Measurements from ENCODE around the gene MYO18B.
"Not testable (repeated sequence)": the region's sequence is repeated elsewhere in the genome, so short reads cannot be mapped to it uniquely, and the experiment has no call there.

Gene MYO18B

GRCh38 chr22:25979968-25980367, 238.0 kb downstream of the MYO18B start:
- TF ChIP-seq, protein P1, sequence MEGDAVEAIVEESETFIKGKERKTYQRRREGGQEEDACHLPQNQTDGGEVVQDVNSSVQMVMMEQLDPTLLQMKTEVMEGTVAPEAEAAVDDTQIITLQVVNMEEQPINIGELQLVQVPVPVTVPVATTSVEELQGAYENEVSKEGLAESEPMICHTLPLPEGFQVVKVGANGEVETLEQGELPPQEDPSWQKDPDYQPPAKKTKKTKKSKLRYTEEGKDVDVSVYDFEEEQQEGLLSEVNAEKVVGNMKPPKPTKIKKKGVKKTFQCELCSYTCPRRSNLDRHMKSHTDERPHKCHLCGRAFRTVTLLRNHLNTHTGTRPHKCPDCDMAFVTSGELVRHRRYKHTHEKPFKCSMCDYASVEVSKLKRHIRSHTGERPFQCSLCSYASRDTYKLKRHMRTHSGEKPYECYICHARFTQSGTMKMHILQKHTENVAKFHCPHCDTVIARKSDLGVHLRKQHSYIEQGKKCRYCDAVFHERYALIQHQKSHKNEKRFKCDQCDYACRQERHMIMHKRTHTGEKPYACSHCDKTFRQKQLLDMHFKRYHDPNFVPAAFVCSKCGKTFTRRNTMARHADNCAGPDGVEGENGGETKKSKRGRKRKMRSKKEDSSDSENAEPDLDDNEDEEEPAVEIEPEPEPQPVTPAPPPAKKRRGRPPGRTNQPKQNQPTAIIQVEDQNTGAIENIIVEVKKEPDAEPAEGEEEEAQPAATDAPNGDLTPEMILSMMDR (IDR thresholded peaks at IDR 0.05; ENCODE audit: low read depth, low read length, missing control alignments), result no peak

GRCh38 chr22:25984911-25985310, 242.9 kb downstream of the MYO18B start:
- H3K4me3 ChIP-seq (ENCODE audit: low read depth, low read length); in situ Hi-C loops (cut with HindIII; ENCODE audit: low sequenced_read_pairs); DNase-seq (ENCODE audit: low read depth): not testable (repeated sequence)

More at GRCh38 chr22:25979968-25980367, 238.0 kb downstream of the MYO18B start:
- no peak for DNase-seq (ENCODE audit: low read depth)
- H3K4me3 ChIP-seq (ENCODE audit: low read depth, low read length), result no peak overlapping the region
- in situ Hi-C loops (cut with HindIII; ENCODE audit: low sequenced_read_pairs), result no loop called here

GRCh38 chr22:25987948-25988347, 246.0 kb downstream of the MYO18B start:
- no peak overlapping the region for H3K4me3 ChIP-seq (ENCODE audit: low read depth, low read length)
- in situ Hi-C loops (cut with HindIII; ENCODE audit: low sequenced_read_pairs), result no loop called here
- DNase-seq (ENCODE audit: low read depth), result no peak
- TF ChIP-seq, protein P1 (IDR thresholded peaks at IDR 0.05; ENCODE audit: low read depth, low read length, missing control alignments), result no peak

DNA sequence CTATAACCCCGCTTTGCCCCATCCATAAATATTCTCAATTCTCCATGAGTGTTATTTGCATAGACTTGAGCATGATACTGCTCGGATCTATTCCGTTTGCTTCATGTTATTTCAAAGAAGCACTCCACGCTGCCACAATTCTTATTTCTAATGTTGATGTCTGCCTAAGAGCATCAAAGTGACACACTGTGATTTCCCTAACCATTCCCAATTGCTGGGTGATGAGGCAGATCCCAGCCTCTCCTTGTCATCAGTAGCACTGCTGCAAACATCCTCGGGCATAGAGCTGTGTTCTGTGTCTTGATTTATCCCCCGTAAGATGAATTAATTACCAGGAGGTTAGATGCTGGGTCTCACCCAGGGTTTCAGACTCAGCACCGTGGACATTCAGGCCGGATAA, 249.0 kb downstream of the MYO18B start:
- in situ Hi-C loops (cut with HindIII; ENCODE audit: low sequenced_read_pairs), result no loop called here
- TF ChIP-seq, protein P1 (IDR thresholded peaks at IDR 0.05; ENCODE audit: low read depth, low read length, missing control alignments), result no peak
- H3K4me3 ChIP-seq (ENCODE audit: low read depth, low read length), result no peak overlapping the region
- no peak for DNase-seq (ENCODE audit: low read depth)

DNA sequence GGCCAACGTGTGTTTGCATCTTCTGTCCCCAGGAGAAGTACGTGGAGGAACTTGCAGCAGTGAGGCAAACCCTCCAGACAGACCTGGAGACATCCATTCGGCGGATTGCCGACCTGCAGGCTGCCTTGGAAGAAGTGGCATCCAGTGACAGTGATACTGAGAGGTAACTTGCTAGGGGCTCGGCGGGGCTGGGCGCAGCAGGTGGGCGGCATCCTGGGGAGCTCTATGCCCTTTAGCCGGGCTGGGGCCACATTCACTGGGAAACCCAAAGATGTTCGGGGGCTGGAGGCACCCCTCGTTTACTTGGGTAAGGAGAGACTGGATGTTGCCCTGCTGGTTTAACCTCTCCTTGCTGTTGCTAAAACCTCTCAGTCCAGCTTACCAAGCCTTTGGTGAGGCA, 250.3 kb downstream of the MYO18B start:
- H3K4me3 ChIP-seq (ENCODE audit: low read depth, low read length), result no peak overlapping the region
- TF ChIP-seq, protein P1 (IDR thresholded peaks at IDR 0.05; ENCODE audit: low read depth, low read length, missing control alignments), result no peak
- DNase-seq (ENCODE audit: low read depth), result no peak
- in situ Hi-C loops (cut with HindIII; ENCODE audit: low sequenced_read_pairs), result no loop called here

- no peak for DNase-seq (ENCODE audit: low read depth)
- in situ Hi-C loops (cut with HindIII; ENCODE audit: low sequenced_read_pairs), result no loop called here
- no peak overlapping the region for H3K4me3 ChIP-seq (ENCODE audit: low read depth, low read length)
- TF ChIP-seq, protein P1 (IDR thresholded peaks at IDR 0.05; ENCODE audit: low read depth, low read length, missing control alignments), result no peak
Measured at GRCh38 chr22:25996669-25997068, 254.7 kb downstream of the MYO18B start.

DNA sequence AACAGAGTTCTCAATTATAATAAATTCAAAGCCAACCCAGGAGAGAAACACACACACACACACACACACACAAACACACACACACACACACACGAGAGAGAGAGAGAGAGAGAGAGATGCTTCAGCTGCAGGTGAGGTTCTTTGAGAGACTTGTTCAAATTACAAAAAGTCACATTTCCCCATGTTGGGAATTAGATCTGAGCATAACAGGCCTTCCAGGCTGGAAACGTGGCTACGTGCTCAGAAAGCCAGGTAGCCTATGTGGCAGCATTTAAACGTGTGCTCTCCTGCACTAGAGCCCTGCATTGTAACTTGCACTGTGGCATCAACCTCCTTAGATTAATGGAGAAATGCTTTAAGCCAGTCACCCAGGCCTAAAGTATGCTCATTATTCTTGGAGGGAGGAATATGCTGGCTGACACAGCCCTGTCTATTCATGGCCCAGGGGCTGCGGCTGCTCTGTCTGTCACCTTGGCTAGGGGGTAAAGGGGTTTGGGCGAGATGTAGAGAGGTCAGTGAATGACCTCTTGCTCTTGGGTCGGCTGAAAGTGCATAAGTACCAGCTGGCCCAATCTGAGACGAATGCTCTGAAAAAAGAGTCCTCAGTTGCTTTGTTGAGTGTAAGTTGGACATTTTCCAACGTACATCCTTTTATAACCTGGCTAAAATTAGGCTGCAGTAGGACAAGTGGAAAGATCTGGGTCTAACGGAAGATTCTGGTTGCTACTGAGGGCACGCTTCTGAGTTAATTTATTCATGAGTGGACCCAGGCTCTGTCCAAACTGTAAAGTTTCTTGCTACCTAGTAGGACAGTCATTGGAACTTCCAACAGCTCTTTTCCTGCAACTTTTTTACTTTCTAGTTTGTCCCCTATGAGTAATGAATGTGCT, 256.1 kb downstream of the MYO18B start:
- TF ChIP-seq, protein P1 (IDR thresholded peaks at IDR 0.05; ENCODE audit: low read depth, low read length, missing control alignments), result no peak
- in situ Hi-C loops (cut with HindIII; ENCODE audit: low sequenced_read_pairs), result no loop called here
- no peak for DNase-seq (ENCODE audit: low read depth)
- H3K4me3 ChIP-seq (ENCODE audit: low read depth, low read length), result no peak overlapping the region

All from astrocyte of the cerebellum (primary cell).